ENCODE measurements around the gene WIPF1. TPM values are rescaled to one million over a fixed set of nuclear protein-coding genes. Genes with fewer than 3 reads are reported as not detected.

Gene WIPF1
- total RNA-seq, 1 experiment from 2014 or later: 6.4 TPM

DNA sequence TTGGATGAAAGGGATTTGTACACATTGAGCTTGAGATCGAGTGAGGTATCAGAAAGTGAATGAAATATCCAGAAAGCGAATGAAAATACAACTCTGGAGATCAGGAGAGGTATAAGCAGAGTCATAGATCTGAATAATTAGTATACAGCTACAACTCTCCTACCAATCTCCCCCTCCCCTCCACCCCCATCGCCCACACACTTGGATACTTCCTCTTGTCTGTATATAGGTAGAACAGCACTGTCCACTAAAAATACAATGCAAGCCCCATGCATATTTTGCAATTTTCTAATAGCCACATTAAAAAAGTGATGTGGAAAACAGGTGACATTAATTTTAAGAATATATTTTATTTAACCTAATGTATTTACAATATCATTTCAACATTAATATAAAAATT, 23.7 kb upstream of the WIPF1 start (continued):
- TF ChIP-seq, protein P1, sequence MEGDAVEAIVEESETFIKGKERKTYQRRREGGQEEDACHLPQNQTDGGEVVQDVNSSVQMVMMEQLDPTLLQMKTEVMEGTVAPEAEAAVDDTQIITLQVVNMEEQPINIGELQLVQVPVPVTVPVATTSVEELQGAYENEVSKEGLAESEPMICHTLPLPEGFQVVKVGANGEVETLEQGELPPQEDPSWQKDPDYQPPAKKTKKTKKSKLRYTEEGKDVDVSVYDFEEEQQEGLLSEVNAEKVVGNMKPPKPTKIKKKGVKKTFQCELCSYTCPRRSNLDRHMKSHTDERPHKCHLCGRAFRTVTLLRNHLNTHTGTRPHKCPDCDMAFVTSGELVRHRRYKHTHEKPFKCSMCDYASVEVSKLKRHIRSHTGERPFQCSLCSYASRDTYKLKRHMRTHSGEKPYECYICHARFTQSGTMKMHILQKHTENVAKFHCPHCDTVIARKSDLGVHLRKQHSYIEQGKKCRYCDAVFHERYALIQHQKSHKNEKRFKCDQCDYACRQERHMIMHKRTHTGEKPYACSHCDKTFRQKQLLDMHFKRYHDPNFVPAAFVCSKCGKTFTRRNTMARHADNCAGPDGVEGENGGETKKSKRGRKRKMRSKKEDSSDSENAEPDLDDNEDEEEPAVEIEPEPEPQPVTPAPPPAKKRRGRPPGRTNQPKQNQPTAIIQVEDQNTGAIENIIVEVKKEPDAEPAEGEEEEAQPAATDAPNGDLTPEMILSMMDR (IDR thresholded peaks at IDR 0.05): no peak
- TF ChIP-seq RORB (CRISPR knock-in tag; IDR thresholded peaks at IDR 0.05) (no peak), CREB1 (CRISPR knock-in tag; IDR thresholded peaks at IDR 0.05) (no peak)
- TF ChIP-seq, protein P2, sequence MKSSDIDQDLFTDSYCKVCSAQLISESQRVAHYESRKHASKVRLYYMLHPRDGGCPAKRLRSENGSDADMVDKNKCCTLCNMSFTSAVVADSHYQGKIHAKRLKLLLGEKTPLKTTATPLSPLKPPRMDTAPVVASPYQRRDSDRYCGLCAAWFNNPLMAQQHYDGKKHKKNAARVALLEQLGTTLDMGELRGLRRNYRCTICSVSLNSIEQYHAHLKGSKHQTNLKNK (CRISPR knock-in tag; IDR thresholded peaks at IDR 0.05): no peak

GRCh38 chr2:174618179-174618578, 20.6 kb upstream of the WIPF1 start:
- no peak for ATAC-seq
- Mint-ChIP-seq H3K27ac (no peak overlapping the region), H3K27me3 (ENCODE audit: low read depth) (no peaks in the 10 kb centered on the region), H3K9me3 (no peaks in the 10 kb centered on the region), H3K4me3 (no peak overlapping the region), H3K4me1 (0 out of 2 replicates have a peak, but pooled peaks cover 2% of the 10 kb centered on the region), H3K36me3 (no peaks in the 10 kb centered on the region)
- POLR2A ChIA-PET: no interaction called here
- DNase-seq (ENCODE audit: low spot score): no peak
- CTCF ChIA-PET: interaction anchor here (1.5 kb wide), 1 partner anchor 15 kb away, joined by 4 read pairs; no protein-coding TSS in a partner anchor
- TF ChIP-seq SP1 (CRISPR knock-in tag; conservative IDR thresholded peaks at IDR 0.05): no peak
- TF ChIP-seq TCF7 (CRISPR knock-in tag; IDR thresholded peaks at IDR 0.05; ENCODE audit: low read depth): no peak
- no peak for TF ChIP-seq JUN (CRISPR knock-in tag; IDR thresholded peaks at IDR 0.05)
- no peak for TF ChIP-seq FOXK1 (CRISPR knock-in tag; IDR thresholded peaks at IDR 0.05)
- TF ChIP-seq NFATC4 (CRISPR knock-in tag; IDR thresholded peaks at IDR 0.05): no peak
- no peak for TF ChIP-seq RELA (CRISPR knock-in tag; IDR thresholded peaks at IDR 0.05; ENCODE audit: borderline replicate concordance)
- TF ChIP-seq, protein P3, sequence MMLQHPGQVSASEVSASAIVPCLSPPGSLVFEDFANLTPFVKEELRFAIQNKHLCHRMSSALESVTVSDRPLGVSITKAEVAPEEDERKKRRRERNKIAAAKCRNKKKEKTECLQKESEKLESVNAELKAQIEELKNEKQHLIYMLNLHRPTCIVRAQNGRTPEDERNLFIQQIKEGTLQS (CRISPR knock-in tag; conservative IDR thresholded peaks at IDR 0.05): no peak
- TF ChIP-seq ZNF512 (CRISPR knock-in tag; IDR thresholded peaks at IDR 0.05; ENCODE audit: borderline replicate concordance): no peak
- TF ChIP-seq ZNF416 (CRISPR knock-in tag; IDR thresholded peaks at IDR 0.05): no peak
- no peak for TF ChIP-seq NR1H2 (CRISPR knock-in tag; IDR thresholded peaks at IDR 0.05)
- no peak for TF ChIP-seq IRF2 (CRISPR knock-in tag; IDR thresholded peaks at IDR 0.05; ENCODE audit: borderline replicate concordance, low read depth)
- TF ChIP-seq, protein P4, sequence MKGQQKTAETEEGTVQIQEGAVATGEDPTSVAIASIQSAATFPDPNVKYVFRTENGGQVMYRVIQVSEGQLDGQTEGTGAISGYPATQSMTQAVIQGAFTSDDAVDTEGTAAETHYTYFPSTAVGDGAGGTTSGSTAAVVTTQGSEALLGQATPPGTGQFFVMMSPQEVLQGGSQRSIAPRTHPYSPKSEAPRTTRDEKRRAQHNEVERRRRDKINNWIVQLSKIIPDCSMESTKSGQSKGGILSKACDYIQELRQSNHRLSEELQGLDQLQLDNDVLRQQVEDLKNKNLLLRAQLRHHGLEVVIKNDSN (CRISPR knock-in tag; IDR thresholded peaks at IDR 0.05): no peak
- TF ChIP-seq NR2C2 (CRISPR knock-in tag; IDR thresholded peaks at IDR 0.05): no peak
- no peak for TF ChIP-seq ELF4 (CRISPR knock-in tag; IDR thresholded peaks at IDR 0.05; ENCODE audit: low read depth)
- TF ChIP-seq ETV6 (CRISPR knock-in tag; IDR thresholded peaks at IDR 0.05): no peak
- TF ChIP-seq, protein P5, sequence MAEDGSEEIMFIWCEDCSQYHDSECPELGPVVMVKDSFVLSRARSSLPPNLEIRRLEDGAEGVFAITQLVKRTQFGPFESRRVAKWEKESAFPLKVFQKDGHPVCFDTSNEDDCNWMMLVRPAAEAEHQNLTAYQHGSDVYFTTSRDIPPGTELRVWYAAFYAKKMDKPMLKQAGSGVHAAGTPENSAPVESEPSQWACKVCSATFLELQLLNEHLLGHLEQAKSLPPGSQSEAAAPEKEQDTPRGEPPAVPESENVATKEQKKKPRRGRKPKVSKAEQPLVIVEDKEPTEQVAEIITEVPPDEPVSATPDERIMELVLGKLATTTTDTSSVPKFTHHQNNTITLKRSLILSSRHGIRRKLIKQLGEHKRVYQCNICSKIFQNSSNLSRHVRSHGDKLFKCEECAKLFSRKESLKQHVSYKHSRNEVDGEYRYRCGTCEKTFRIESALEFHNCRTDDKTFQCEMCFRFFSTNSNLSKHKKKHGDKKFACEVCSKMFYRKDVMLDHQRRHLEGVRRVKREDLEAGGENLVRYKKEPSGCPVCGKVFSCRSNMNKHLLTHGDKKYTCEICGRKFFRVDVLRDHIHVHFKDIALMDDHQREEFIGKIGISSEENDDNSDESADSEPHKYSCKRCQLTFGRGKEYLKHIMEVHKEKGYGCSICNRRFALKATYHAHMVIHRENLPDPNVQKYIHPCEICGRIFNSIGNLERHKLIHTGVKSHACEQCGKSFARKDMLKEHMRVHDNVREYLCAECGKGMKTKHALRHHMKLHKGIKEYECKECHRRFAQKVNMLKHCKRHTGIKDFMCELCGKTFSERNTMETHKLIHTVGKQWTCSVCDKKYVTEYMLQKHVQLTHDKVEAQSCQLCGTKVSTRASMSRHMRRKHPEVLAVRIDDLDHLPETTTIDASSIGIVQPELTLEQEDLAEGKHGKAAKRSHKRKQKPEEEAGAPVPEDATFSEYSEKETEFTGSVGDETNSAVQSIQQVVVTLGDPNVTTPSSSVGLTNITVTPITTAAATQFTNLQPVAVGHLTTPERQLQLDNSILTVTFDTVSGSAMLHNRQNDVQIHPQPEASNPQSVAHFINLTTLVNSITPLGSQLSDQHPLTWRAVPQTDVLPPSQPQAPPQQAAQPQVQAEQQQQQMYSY (CRISPR knock-in tag; IDR thresholded peaks at IDR 0.05): no peak
- TF ChIP-seq ZNF532 (CRISPR knock-in tag; IDR thresholded peaks at IDR 0.05; ENCODE audit: borderline replicate concordance): no peak
- no peak for TF ChIP-seq SMAD4 (CRISPR knock-in tag; IDR thresholded peaks at IDR 0.05)
- no peak for TF ChIP-seq HMGA2 (CRISPR knock-in tag; IDR thresholded peaks at IDR 0.05)
- no peak for TF ChIP-seq NFE2L1 (CRISPR knock-in tag; IDR thresholded peaks at IDR 0.05)

All from WTC11 (cell line).